K562 (cell line): Measurements from ENCODE around the gene AP2S1. TPM values are rescaled to one million over a fixed set of nuclear protein-coding genes. Genes with fewer than 3 reads are reported as not detected.

Source experiments
- BACH1 ChIP-seq: fragments of 200-800 bp; sonication (Bioruptor generic); IDR thresholded peaks from 2 replicates; pipeline ENCODE4 v1.6.1; 2016; ENCODE audit warnings: missing genetic modification characterization, missing compliant biosample characterization
- CEBPB ChIP-seq: fragments of 450-650 bp; IDR thresholded peaks from 2 replicates; pipeline ENCODE4 v1.6.1; 2016; ENCODE audit warnings: missing genetic modification characterization, missing compliant biosample characterization
- DMBX1 ChIP-seq: fragments of 250-450 bp; sonication (Bioruptor Pico); IDR thresholded peaks from 2 replicates; pipeline ENCODE4 v1.8.0; 2022; ENCODE audit warnings: inconsistent platforms, mild to moderate bottlenecking, moderate library complexity, borderline replicate concordance
- FOSL1 ChIP-seq: fragments of 200-800 bp; sonication (Bioruptor generic); conservative IDR thresholded peaks from 2 replicates; pipeline ENCODE4 v1.6.1; 2016; ENCODE audit warnings: missing genetic modification characterization, missing compliant biosample characterization
- GABPA ChIP-seq: fragments of 200-800 bp; sonication (Bioruptor generic); conservative IDR thresholded peaks from 2 replicates; pipeline ENCODE4 v1.6.1; 2016; ENCODE audit warnings: low read depth, missing genetic modification characterization, missing compliant biosample characterization
- GTF2B ChIP-seq: IDR thresholded peaks from 2 replicates; pipeline ENCODE4 v1.6.1; 2011; ENCODE audit not compliant: insufficient read length; ENCODE audit errors: extremely low read depth
- HINFP ChIP-seq: fragments of 450-650 bp; conservative IDR thresholded peaks from 2 replicates; pipeline ENCODE4 v1.6.1; 2016; ENCODE audit warnings: missing genetic modification characterization, low read depth, mild to moderate bottlenecking, control low read depth, missing compliant biosample characterization
- HMG20A ChIP-seq: fragments of 450-650 bp; formaldehyde crosslinking; conservative IDR thresholded peaks from 2 replicates; pipeline ENCODE4 v1.4.0; 2020; ENCODE audit warnings: mild to moderate bottlenecking, mixed read lengths
- JUN ChIP-seq, 2 experiments: sonication (generic) in 1 of 2; formaldehyde crosslinking in 1 of 2; IDR thresholded peaks; 2 replicates each; pipeline versions ENCODE4 v1.6.1 to v1.8.0; 2012 to 2022; ENCODE audit warnings: borderline replicate concordance in 2 of 2, mild to moderate bottlenecking in 2 of 2, improper control_type of control experiment in 1 of 2, low read depth in 1 of 2, low read length in 1 of 2, missing genetic modification reagents in 1 of 2
- KDM1A ChIP-seq, 2 experiments: fragments of 450-650 bp; IDR thresholded peaks; 2 replicates each; pipeline ENCODE4 v1.6.1; 2016; ENCODE audit warnings: mild to moderate bottlenecking in 2 of 2
- KLF1 ChIP-seq: fragments of 450-650 bp; IDR thresholded peaks from 2 replicates; pipeline ENCODE4 v1.6.1; 2016; ENCODE audit warnings: missing genetic modification characterization, missing compliant biosample characterization
- KLF10 ChIP-seq: fragments of 250-450 bp; sonication (Bioruptor Pico); IDR thresholded peaks from 2 replicates; pipeline ENCODE4 v1.6.1; 2021; ENCODE audit warnings: matching md5 sums
- MAFK ChIP-seq: IDR thresholded peaks from 2 replicates; pipeline ENCODE4 v1.6.1; 2011; ENCODE audit warnings: low read length, improper control_type of control experiment
- NR0B1 ChIP-seq: fragments of 450-650 bp; IDR thresholded peaks from one replicate; pipeline ENCODE4 v1.6.1; 2018; ENCODE audit warnings: mild to moderate bottlenecking, moderate library complexity; ENCODE audit not compliant: partially characterized antibody
- NRF1 ChIP-seq, 2 experiments: fragments of 450-650 bp; IDR thresholded peaks in 1 of 2; conservative IDR thresholded peaks in 1 of 2; 2 replicates each; pipeline ENCODE4 v1.6.1; 2014; ENCODE audit warnings: mild to moderate bottlenecking in 2 of 2
- PHB ChIP-seq: fragments of 250-450 bp; sonication (Bioruptor Pico); IDR thresholded peaks from 2 replicates; pipeline ENCODE4 v1.5.0; 2021
- POLR3A ChIP-seq: IDR thresholded peaks from 2 replicates; pipeline ENCODE4 v1.6.1; 2011; ENCODE audit warnings: borderline replicate concordance, mild to moderate bottlenecking, moderate library complexity; ENCODE audit not compliant: insufficient read length, insufficient read depth; ENCODE audit errors: extremely low read depth
- SAFB ChIP-seq: fragments of 200-400 bp; formaldehyde crosslinking; IDR thresholded peaks from 2 replicates; pipeline ENCODE4 v1.6.1; 2017; ENCODE audit warnings: low read depth, low read length, borderline replicate concordance
- SETDB1 ChIP-seq: IDR thresholded peaks from one replicate; pipeline ENCODE4 v1.6.1; 2012; ENCODE audit warnings: low read length, control low read depth, inconsistent platforms
- TSC22D4 ChIP-seq: fragments of 450-650 bp; IDR thresholded peaks from 2 replicates; pipeline ENCODE4 v1.6.1; 2016; ENCODE audit warnings: missing genetic modification characterization, missing biosample characterization, control low read depth
- U2AF2 ChIP-seq: fragments of 200-400 bp; formaldehyde crosslinking; optimal IDR thresholded peaks from 2 replicates; pipeline ENCODE3; 2017; ENCODE audit warnings: low read depth, mild to moderate bottlenecking, low read length
- ZBTB43 ChIP-seq: sonication (generic); formaldehyde crosslinking; IDR thresholded peaks from 2 replicates; pipeline ENCODE4 v1.8.0; 2023; ENCODE audit warnings: mild to moderate bottlenecking, missing genetic modification reagents
- ZBTB8A ChIP-seq: fragments of 450-650 bp; IDR thresholded peaks from 2 replicates; pipeline ENCODE4 v1.6.1; 2018; ENCODE audit warnings: mild to moderate bottlenecking, moderate library complexity; ENCODE audit not compliant: partially characterized antibody
- ZNF133 ChIP-seq: fragments of 250-450 bp; sonication (Bioruptor Pico); IDR thresholded peaks from 2 replicates; pipeline ENCODE4 v1.4.0; 2020; ENCODE audit warnings: mild to moderate bottlenecking
- ZNF140 ChIP-seq: fragments of 250-450 bp; sonication (Bioruptor Pico); IDR thresholded peaks from 2 replicates; pipeline ENCODE4 v1.8.0; 2021; ENCODE audit warnings: moderate library complexity, mild to moderate bottlenecking, inconsistent platforms
- ZNF830 ChIP-seq: fragments of 250-450 bp; sonication (Bioruptor Pico); IDR thresholded peaks from 2 replicates; pipeline ENCODE4 v1.5.0; 2021; ENCODE audit warnings: mild to moderate bottlenecking
- ZSCAN29 ChIP-seq: fragments of 450-650 bp; IDR thresholded peaks from 2 replicates; pipeline ENCODE4 v1.6.1; 2017
- polyA plus RNA-seq, 8 experiments: library from polyadenylated mRNA; depleted of rRNA in 4 of 8; stranded (reverse) in 5 of 8; unstranded in 3 of 8; fragments of >200 nt; fragmentation: Nextera tagmentation in 2 of 8; fragmentation: Illumina TruSeq in 1 of 8; extraction: Ambion mirVana in 2 of 8; extraction: Trizol in 1 of 8; gene quantifications; 2 replicates each; pipeline versions ENCODE4 v1.2.1 to v1.2.3, GENCODE V29; 2011 to 2014; ENCODE audit warnings: inconsistent platforms in 1 of 8, missing spikeins in 1 of 8
- total RNA-seq, 7 experiments: library from RNA; depleted of rRNA in 6 of 7; stranded (reverse); fragments of >200 nt in 6 of 7; fragmentation: Illumina TruSeq in 2 of 7; extraction: Trizol in 2 of 7; gene quantifications; 2 replicates each; pipeline versions ENCODE4 v1.2.1 to v1.2.3, GENCODE V29; 2011 to 2021; ENCODE audit warnings: low replicate concordance in 1 of 7

AP2S1 gene
- total and polyA plus RNA-seq, 9 of the 15 experiments (the other 6 are each of a cell fraction or from before 2014, with no cell fraction given) = 32.4 to 294 (median 136) TPM

- TF ChIP-seq PHB (CRISPR knock-in tag) = no peak
- peak; percentile 84 to 86 for TF ChIP-seq KDM1A (IDR thresholded peaks at IDR 0.05)
- TF ChIP-seq DMBX1 (CRISPR knock-in tag) = 0 out of 2 replicates have a peak, but pooled peaks have one; percentile 59
- no peak for TF ChIP-seq ZSCAN29
- no peak for TF ChIP-seq MAFK
- TF ChIP-seq FOSL1 = peak; percentile 95
- peak; percentile 67 for TF ChIP-seq CEBPB (tag)
- TF ChIP-seq ZNF133 (CRISPR knock-in tag) = no peak
- no peak for TF ChIP-seq ZBTB8A
- TF ChIP-seq ZBTB43 = no peak
- no peak for TF ChIP-seq NR0B1
- TF ChIP-seq SETDB1 = no peak
- no peak for TF ChIP-seq GTF2B
- no peak for TF ChIP-seq SAFB
- no peak for TF ChIP-seq ZNF830 (CRISPR knock-in tag)
- peak; percentile 64 for TF ChIP-seq HINFP (tag)
- no peak; a peak in 1 of 4 replicates for TF ChIP-seq NRF1 (conservative IDR thresholded peaks at IDR 0.05 in 1 of 2, IDR thresholded peaks at IDR 0.05 in 1 of 2)
- TF ChIP-seq KLF10 (CRISPR knock-in tag) = no peak
- TF ChIP-seq JUN (IDR thresholded peaks at IDR 0.05; ENCODE audit: borderline replicate concordance, low read depth, low read length) = peak; percentile 76; the same call in 1 of the 2 replicates
- no peak for TF ChIP-seq JUN (CRISPR knock-in tag; IDR thresholded peaks at IDR 0.05; ENCODE audit: borderline replicate concordance)
- no peak for TF ChIP-seq POLR3A
- TF ChIP-seq ZNF140 (CRISPR knock-in tag) = no peak
- no peak for TF ChIP-seq TSC22D4 (tag)
- no peak for TF ChIP-seq U2AF2
- TF ChIP-seq HMG20A = no peak
- peak; percentile 23; the same call in 1 of the 2 replicates for TF ChIP-seq BACH1
- TF ChIP-seq GABPA (tag) = no peak
- no peak for TF ChIP-seq KLF1 (tag)
Measured at GRCh38 chr19:46844067-46844489, 6.6 kb downstream of the AP2S1 start (continued).
